Measurements from ENCODE around the gene DPP9. TPM values are rescaled to one million over a fixed set of nuclear protein-coding genes. Genes with fewer than 3 reads are reported as not detected.
"Not testable (repeated sequence)": the region's sequence is repeated elsewhere in the genome, so short reads cannot be mapped to it uniquely, and the experiment has no call there.

DPP9 gene
- total RNA-seq, 3 donors from 2014 or later, result 112 to 126 (median 120) TPM

- Mint-ChIP-seq H3K4me1 (ENCODE audit: low read depth) (no peaks in the 10 kb centered on the region), H3K27me3 (ENCODE audit: low read depth) (no peaks in the 10 kb centered on the region), H3K36me3 (ENCODE audit: insufficient read depth) (peaks cover 32% of the 10 kb centered on the region), H3K9me3 (no peaks in the 10 kb centered on the region), H3K4me3 (no peak overlapping the region)
- ATAC-seq (no peak), DNase-seq (no peak)
Measured at GRCh38 chr19:4693471-4694121, 30.0 kb downstream of the DPP9 start.

- DNase-seq, result no peak
- Mint-ChIP-seq H3K4me3 (no peak overlapping the region), H3K36me3 (ENCODE audit: insufficient read depth) (peaks cover 30% of the 10 kb centered on the region), H3K4me1 (ENCODE audit: low read depth) (no peaks in the 10 kb centered on the region), H3K9me3 (no peaks in the 10 kb centered on the region), H3K27me3 (ENCODE audit: low read depth) (no peaks in the 10 kb centered on the region)
- ATAC-seq, result no peak
Measured at GRCh38 chr19:4693078-4693350, 30.6 kb downstream of the DPP9 start.

GRCh38 chr19:4692251-4693077 is 31.2 kb downstream of the DPP9 start:
- no peak for DNase-seq

GRCh38 chr19:4691373-4691772 is 32.3 kb downstream of the DPP9 start:
- H3K27me3 Mint-ChIP-seq (ENCODE audit: low read depth), result no peaks in the 10 kb centered on the region
- no peaks in the 10 kb centered on the region for H3K4me1 Mint-ChIP-seq (ENCODE audit: low read depth)
- DNase-seq (no peak), ATAC-seq (no peak)
- peaks cover 27% of the 10 kb centered on the region for H3K36me3 Mint-ChIP-seq (ENCODE audit: insufficient read depth)
- H3K9me3 Mint-ChIP-seq, result no peaks in the 10 kb centered on the region
- no peak overlapping the region for H3K4me3 Mint-ChIP-seq

More at GRCh38 chr19:4692251-4693077, 31.2 kb downstream of the DPP9 start:
- H3K36me3 Mint-ChIP-seq (ENCODE audit: insufficient read depth), result peaks cover 27% of the 10 kb centered on the region
- H3K4me1 Mint-ChIP-seq (ENCODE audit: low read depth), result no peaks in the 10 kb centered on the region
- H3K9me3 Mint-ChIP-seq, result no peaks in the 10 kb centered on the region
- ATAC-seq, result no peak
- no peak overlapping the region for H3K4me3 Mint-ChIP-seq
- H3K27me3 Mint-ChIP-seq (ENCODE audit: low read depth), result no peaks in the 10 kb centered on the region

GRCh38 chr19:4690361-4690760 is 33.3 kb downstream of the DPP9 start:
- ATAC-seq (no peak), DNase-seq (no peak)
- Mint-ChIP-seq H3K4me1 (ENCODE audit: low read depth) (no peaks in the 10 kb centered on the region), H3K27me3 (ENCODE audit: low read depth) (no peaks in the 10 kb centered on the region), H3K4me3 (no peak overlapping the region), H3K36me3 (ENCODE audit: insufficient read depth) (peaks cover 25% of the 10 kb centered on the region), H3K9me3 (no peaks in the 10 kb centered on the region)

GRCh38 chr19:4689403-4689802 is 34.2 kb downstream of the DPP9 start:
- DNase-seq, result no peak
- no peaks in the 10 kb centered on the region for H3K9me3 Mint-ChIP-seq
- no peak for ATAC-seq
- no peak overlapping the region for H3K4me3 Mint-ChIP-seq
- no peaks in the 10 kb centered on the region for H3K27me3 Mint-ChIP-seq (ENCODE audit: low read depth)
- no peaks in the 10 kb centered on the region for H3K4me1 Mint-ChIP-seq (ENCODE audit: low read depth)
- H3K36me3 Mint-ChIP-seq (ENCODE audit: insufficient read depth), result peaks cover 20% of the 10 kb centered on the region

- no peaks in the 10 kb centered on the region for H3K27me3 Mint-ChIP-seq (ENCODE audit: low read depth)
- H3K36me3 Mint-ChIP-seq (ENCODE audit: insufficient read depth), result peaks cover 18% of the 10 kb centered on the region
- H3K4me3 Mint-ChIP-seq, result no peak overlapping the region
- H3K4me1 Mint-ChIP-seq (ENCODE audit: low read depth), result no peaks in the 10 kb centered on the region
- ATAC-seq (no peak), DNase-seq (no peak)
- H3K9me3 Mint-ChIP-seq, result no peaks in the 10 kb centered on the region
Measured at GRCh38 chr19:4688587-4688986, 35.1 kb downstream of the DPP9 start.

GRCh38 chr19:4687396-4687795 is 36.2 kb downstream of the DPP9 start:
- Mint-ChIP-seq H3K4me3 (no peak overlapping the region), H3K27me3 (ENCODE audit: low read depth) (no peaks in the 10 kb centered on the region), H3K9me3 (no peaks in the 10 kb centered on the region), H3K36me3 (ENCODE audit: insufficient read depth) (peaks cover 17% of the 10 kb centered on the region), H3K4me1 (ENCODE audit: low read depth) (no peaks in the 10 kb centered on the region)
- no peak for DNase-seq
- no peak for ATAC-seq

GRCh38 chr19:4686700-4687099 is 36.9 kb downstream of the DPP9 start:
- ATAC-seq (no peak), DNase-seq (no peak)
- Mint-ChIP-seq H3K36me3 (ENCODE audit: insufficient read depth) (peaks cover 17% of the 10 kb centered on the region), H3K4me3 (no peak overlapping the region), H3K27me3 (ENCODE audit: low read depth) (no peaks in the 10 kb centered on the region), H3K9me3 (no peaks in the 10 kb centered on the region), H3K4me1 (ENCODE audit: low read depth) (no peaks in the 10 kb centered on the region)

- no peak overlapping the region for H3K4me3 Mint-ChIP-seq
- no peak for DNase-seq
- peaks cover 13% of the 10 kb centered on the region for H3K36me3 Mint-ChIP-seq (ENCODE audit: insufficient read depth)
- no peaks in the 10 kb centered on the region for H3K9me3 Mint-ChIP-seq
- no peaks in the 10 kb centered on the region for H3K4me1 Mint-ChIP-seq (ENCODE audit: low read depth)
- no peak for ATAC-seq
- H3K27me3 Mint-ChIP-seq (ENCODE audit: low read depth), result no peaks in the 10 kb centered on the region
Measured at GRCh38 chr19:4684312-4685095, 39.1 kb downstream of the DPP9 start.

GRCh38 chr19:4682417-4683200 is 41.0 kb downstream of the DPP9 start:
- no peak overlapping the region for H3K4me3 Mint-ChIP-seq
- no peaks in the 10 kb centered on the region for H3K9me3 Mint-ChIP-seq
- DNase-seq (no peak), ATAC-seq (no peak)
- H3K27me3 Mint-ChIP-seq (ENCODE audit: low read depth), result no peaks in the 10 kb centered on the region
- peaks cover 13% of the 10 kb centered on the region for H3K36me3 Mint-ChIP-seq (ENCODE audit: insufficient read depth)
- H3K4me1 Mint-ChIP-seq (ENCODE audit: low read depth), result no peaks in the 10 kb centered on the region

GRCh38 chr19:4680021-4680420 is 43.6 kb downstream of the DPP9 start:
- H3K4me1 Mint-ChIP-seq (ENCODE audit: low read depth); H3K4me3 Mint-ChIP-seq; H3K27me3 Mint-ChIP-seq (ENCODE audit: low read depth); ATAC-seq; H3K9me3 Mint-ChIP-seq; DNase-seq: not testable (repeated sequence)
- peaks cover 16% of the 10 kb centered on the region for H3K36me3 Mint-ChIP-seq (ENCODE audit: insufficient read depth)

GRCh38 chr19:4678881-4679790 is 44.5 kb downstream of the DPP9 start:
- DNase-seq (no peak), ATAC-seq (peak; percentile 73 to 75)
- Mint-ChIP-seq H3K4me1 (ENCODE audit: low read depth) (no peaks in the 10 kb centered on the region), H3K4me3 (no peak overlapping the region), H3K27me3 (ENCODE audit: low read depth) (no peaks in the 10 kb centered on the region), H3K9me3 (no peaks in the 10 kb centered on the region), H3K36me3 (ENCODE audit: insufficient read depth) (peaks cover 18% of the 10 kb centered on the region)
